GM12878 (cell line): ENCODE data around the gene SMARCA4.

Source experiments
- FOS ChIP-seq: IDR thresholded peaks from 3 replicates; pipeline ENCODE4 v1.6.1; 2011; ENCODE audit warnings: borderline replicate concordance; ENCODE audit not compliant: insufficient read length; ENCODE audit errors: extremely low read depth
- MXI1 ChIP-seq: fragments of 150-350 bp; IDR thresholded peaks from 2 replicates; pipeline ENCODE4 v1.6.1; 2011; ENCODE audit warnings: low read depth, mild to moderate bottlenecking, inconsistent platforms, low read length, improper control_type of control experiment
- MYB ChIP-seq: fragments of 150-350 bp; IDR thresholded peaks from 2 replicates; pipeline ENCODE4 v1.6.1; 2014; ENCODE audit warnings: mild to moderate bottlenecking, low read depth, low read length, borderline replicate concordance

DNA sequence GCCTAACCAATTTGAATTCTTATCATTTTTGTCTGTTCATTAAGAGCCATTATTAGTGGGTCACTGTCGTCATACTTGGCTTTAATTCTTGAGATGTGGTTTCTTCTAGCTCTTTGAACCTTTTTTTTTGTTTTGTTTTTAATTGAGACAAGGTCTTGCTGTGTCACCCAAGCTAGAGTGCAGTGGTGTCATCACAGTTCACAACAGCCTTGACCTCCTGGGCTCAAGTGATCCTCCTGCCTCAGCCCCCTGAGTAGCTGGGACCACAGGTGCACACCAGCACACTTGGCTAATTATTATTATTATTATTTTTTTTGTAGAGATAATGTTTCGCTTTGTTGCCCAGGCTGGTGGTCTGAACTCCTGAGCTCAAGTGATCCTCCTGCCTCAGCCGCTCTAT, 102.6 kb downstream of the SMARCA4 start:
- TF ChIP-seq MXI1 (no peak), FOS (no peak), MYB (no peak)
